ENCODE results near the gene GRIK3.

GRIK3 gene

DNA sequence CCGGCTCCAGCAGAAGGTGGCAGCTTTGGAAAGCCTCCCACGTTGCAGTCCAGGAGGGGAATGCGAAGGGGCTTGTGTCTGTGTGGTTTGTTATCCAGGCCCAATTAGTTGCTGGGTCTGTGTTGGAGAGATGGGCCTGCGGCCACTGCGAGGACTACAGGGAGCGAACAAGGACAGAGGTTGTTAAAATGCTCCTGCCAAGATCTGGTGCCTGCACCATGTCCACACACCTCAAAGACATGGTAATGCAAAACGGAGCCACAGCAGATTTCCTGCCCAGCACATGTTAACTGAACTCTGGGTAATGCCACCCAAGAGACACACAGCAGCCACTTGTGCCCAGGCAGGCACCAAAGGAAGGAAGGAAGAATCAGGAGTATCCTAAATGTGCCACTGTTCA, 18.6 kb downstream of the GRIK3 start:
- DNase-seq (ENCODE audit: low read depth in 2 of 2), result no peak

DNA sequence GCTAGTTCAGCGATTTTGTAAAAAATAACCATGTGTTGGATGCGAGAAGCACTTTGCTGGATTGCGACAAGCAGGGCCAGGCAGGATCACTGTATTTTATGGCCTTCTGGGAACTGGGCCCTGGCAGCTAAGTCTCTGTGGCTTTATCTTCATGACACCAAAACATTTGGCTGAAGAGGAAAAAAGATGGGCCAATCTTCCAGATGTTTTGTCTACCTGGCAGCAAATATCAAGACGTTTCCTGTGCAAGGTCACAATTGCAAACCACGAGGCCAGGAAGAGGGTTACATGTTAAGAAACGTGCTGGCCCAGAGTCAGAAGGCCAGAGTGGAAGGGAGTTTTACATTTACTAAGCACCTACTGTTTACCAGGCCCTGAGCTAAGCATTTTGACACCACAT, 22.1 kb downstream of the GRIK3 start:
- DNase-seq (ENCODE audit: low read depth in 2 of 2), result no peak

DNA sequence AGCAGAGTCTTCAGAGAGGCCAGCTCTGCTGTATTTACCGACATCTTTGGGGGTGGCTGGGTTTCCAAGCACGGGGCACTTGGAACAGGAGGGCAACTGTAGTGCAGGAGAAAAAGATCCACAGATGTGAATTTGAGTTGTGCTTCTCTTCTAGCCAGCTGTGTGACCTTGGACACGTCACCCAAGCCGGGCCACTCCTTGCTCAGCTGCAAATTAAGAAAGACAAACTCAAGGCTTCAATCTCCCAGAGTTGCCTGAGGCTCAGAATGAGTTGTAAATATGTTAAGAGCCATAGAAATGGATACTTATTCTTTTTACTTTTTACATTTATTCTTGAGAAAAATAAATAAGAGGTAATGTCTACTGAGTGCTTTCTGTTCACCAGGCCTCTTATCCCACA, 24.3 kb downstream of the GRIK3 start:
- no peak for DNase-seq (ENCODE audit: low read depth in 2 of 2)

DNA sequence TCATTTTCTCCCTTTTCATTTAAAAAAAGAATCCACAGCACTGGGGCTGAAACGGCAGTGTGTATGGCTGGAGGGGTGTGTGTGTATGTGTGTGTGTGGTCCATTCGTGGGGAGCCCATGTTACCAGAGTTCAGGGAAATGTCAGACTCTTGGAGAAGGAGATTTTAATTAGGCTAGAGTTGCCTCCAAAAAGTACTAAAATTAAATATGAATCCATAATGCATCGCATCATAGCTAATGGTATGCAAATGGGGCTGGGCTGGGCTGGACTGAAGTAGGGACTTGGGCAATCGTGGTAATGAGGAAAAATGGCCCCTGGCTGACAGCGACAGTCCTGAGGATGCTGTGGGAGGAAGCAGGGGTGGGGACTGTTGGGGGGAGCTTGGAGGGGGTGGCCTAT, 24.8 kb downstream of the GRIK3 start:
- no peak for DNase-seq (ENCODE audit: low read depth in 2 of 2)

DNA sequence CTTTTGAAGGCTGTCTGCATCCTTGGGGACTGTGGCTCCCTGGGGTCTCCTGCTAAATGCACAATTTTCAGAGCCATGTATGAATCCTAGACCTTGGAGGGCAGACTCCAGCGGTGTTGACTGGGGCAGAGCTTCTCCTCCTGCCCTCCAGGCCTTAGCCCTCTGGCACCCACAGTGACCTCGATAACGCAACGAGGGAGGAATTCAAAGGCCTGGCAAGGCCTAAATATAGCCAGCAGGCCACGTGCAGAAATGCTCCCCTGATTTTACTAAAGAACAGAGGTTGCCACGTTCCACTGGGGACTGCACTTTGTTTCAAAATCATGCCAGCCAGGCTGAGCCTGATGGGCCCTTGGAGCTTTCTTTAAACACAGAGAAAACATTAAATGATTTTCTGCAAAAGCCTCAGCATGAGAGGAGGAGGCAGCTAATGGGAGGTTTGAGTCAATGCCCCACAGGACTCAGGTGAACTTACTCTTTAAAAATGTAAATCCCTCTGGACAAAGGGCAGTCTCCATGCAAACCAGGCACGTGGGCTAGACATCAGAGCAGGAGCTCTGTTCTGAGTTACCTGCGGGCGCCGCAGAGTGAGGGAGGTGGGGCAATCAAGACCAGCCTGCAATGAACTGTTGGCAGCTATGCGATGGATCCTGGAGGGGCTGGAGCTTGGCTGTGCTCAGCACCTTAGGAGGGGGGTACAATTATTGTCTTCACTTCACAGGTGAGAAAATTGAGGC, 28.0 kb downstream of the GRIK3 start:
- DNase-seq (ENCODE audit: low read depth in 2 of 2), result no peak

DNA sequence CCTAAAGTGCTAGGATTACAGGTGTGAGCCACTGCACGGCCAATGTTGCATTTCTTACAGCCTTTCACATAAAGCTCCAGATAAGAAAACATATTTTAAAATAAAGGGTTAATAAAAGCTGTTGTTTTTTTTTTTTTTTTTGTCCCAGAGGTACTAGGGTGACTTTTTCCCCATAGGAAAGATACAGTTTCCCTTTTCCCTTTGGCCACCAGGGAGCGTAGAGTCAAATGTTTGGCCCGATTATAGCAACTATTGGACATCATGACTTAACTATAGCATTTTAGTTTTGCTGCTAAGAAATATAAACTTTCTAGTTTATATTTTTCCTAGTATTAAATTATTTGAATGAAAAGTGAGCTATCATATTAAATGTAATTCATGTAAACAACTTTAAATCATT, 31.4 kb downstream of the GRIK3 start:
- DNase-seq (ENCODE audit: low read depth in 2 of 2), result no peak

DNA sequence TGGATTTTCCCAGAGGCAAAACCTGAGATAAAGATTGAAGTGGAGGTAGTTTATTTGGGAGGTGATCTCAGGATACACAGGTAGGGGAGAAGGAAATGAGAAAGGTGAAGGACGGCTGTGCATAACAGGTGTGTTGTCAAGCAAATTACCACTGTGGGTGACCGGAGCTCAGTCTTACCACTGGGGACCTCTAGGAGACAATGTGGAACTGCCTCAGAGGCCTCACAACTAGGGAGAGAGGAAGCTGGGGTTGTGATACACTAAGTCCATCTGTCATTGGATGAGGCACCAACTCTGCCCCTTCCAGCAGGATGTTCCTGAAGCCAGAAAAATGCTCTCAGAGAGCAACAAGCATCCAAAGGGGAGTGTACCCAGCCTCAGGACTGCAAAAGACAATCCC, 32.6 kb downstream of the GRIK3 start:
- DNase-seq (ENCODE audit: low read depth in 2 of 2), result no peak

DNA sequence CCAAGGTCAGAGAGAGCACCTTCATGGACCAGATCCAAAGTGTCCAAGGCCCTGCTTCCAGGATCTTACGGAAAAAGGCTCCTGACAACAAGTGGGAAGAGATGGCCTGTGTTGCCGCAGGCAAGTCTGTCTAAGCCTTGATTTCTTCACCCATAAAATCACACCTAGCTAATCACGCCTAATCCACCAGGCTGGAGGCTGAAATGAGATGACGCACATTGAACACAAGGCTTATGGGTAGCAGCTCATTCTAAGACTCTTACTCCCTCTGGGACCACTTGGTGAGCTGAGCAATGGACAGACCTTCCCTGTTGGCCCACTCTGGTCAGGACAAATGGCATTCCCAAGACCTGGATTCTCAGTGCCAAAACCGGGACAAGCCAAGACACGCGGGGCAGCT, 38.2 kb downstream of the GRIK3 start:
- DNase-seq (ENCODE audit: low read depth in 2 of 2), result no peak

DNA sequence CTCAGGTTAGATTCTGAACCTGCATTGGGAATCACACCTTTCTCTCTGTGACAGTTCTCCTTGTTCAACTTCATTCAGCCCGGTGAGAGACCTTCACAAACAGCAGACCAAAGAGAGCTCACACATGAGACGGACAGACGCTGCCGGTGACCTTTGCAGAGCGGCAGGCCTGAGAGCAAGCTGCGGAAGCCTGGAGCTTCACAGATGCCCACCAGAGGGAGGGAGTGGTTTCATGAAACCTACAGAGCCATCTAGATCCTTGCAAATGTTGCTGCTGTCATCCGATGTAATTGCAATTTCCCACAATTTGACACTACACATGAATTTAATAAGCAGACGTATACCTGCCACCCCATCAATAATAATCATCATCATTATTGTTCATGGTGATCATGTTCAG, 39.4 kb downstream of the GRIK3 start:
- DNase-seq (ENCODE audit: low read depth in 2 of 2), result no peak

DNA sequence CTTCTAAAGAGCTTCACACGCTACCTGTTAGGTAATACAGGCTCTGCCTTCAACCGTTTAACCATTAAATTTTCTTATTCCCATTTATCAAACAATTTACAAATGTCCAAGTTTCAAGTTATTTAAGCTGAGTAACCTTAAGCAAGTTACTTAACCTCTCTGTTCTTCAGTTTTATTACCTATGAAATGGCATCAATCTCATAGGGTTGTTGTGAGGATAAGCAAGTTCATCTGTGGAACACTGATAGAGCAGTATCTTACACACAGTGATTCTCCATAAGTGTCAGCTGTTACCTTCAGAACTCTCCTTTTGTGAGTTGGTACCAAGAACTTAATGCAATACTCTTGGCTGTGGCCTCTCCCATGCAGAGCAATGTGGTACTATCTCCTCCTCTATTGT, 40.0 kb downstream of the GRIK3 start:
- DNase-seq (ENCODE audit: low read depth in 2 of 2), result no peak

DNA sequence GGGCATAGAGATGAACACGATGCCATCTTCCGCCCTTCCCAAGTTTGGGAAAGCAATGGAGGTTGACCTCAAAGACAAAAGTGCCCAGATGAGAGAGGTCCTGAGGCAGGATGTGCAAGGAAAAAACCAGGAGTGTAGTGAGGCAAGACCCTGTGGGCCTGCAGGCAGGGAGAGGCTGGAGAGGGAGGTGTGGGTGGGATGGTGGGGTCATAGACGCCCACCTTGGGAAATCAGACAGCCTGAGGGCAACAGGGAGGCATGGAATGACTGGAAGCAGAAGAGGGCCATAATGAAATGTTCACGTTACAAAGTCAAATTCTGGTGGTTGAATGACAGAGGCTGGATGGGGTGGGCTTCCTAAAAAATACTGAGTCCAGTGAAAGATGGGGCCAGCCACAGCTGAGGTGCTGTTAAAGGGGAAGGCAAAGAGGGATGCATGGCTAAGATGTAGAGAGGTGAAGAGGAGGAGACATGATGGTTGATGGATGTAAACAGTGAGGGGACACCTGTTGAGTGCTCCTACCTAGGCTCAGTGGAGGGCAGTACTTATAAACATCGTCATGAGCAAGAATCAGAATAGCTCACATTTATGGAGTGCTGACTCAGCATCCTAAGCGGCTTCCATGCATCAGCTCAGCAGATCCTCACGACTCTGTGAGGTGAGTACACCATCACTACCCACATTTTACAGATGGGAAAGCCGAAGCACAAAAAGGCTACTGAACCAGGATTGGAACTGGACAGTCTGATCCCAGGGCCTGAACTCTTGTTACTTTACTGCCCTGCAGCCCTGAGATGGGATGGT, 42.0 kb downstream of the GRIK3 start:
- DNase-seq (ENCODE audit: low read depth in 2 of 2), result no peak

DNA sequence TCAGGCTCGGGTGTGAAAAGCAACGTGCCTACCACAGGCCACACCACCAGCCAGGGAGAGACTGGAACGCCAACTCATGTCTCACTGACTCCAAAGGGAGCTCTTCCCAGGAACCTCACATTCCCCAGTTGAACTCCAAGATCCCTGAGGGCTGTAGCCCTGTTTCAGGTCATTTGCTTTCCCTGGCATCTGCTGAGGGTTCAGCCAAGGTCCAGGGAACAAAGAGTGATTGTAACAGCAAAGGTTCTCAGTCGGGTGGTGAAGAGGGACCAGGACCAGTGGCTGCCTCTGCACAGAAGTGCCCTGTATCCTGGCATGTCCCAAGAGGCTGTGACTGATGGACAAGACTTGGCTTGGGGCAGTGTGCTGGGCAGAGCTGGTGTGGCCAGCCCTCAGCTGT, 42.8 kb downstream of the GRIK3 start:
- no peak for DNase-seq (ENCODE audit: low read depth in 2 of 2)

DNA sequence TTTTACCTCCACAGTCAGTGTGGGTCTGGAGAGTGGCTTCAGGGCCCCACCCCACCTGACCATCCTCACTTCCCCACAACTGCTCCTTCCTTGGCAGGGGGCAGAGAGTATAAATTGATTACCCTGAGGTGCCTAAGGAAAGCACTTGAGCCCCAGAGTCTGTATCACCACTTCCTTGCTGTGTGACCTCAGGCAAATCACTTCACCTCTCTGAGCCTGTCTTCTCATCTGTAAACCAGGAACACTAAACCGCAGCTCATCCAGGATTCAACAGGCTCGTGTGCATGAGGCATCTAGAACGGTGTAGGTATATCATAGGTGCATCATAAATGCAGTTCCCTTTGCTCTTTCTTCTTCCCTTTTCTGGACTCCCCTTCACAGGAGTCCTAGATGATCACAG, 43.4 kb downstream of the GRIK3 start:
- no peak for DNase-seq (ENCODE audit: low read depth in 2 of 2)

DNA sequence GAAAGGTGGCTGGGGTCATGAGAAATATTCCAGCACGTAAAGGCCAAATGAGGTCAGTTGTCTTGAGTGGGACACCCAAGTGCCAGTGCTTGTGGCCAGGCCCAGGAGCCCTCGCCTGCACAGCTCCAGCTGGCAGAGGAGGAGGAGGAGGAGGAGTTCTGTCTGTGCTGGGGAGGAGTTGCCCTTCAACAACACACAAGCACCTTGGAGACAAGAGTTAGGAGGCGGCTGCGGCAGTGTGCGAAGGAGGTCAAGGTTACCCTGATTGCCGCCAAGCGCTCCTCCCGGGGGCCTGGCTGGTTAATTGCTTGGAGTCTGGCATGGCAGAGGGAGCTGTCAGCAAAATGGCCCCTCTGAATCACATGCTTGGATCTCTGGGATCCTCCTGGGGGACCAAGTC, 45.1 kb downstream of the GRIK3 start:
- DNase-seq (ENCODE audit: low read depth in 2 of 2), result no peak

DNA sequence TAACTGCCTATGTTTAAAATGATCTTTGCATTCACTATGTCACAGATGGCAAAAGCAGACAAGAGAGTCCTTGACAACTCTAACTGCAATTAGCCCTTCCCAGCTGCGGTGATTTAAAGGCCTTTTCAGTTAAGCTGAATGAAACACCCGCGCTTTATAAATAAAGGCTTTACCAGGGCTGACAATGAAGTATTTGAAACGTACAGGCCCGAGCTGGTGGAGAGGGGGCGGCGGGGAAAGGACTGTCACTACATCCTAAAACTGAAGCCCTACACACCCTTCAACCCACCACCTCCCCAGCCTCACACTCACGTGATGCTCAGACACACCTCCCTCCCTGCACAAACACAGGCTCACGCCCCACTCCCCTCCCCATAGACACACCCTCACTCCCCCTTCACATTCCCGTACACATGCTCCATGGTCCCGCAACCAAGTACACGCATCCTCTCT, 45.5 kb downstream of the GRIK3 start:
- no peak for DNase-seq (ENCODE audit: low read depth in 2 of 2)

DNA sequence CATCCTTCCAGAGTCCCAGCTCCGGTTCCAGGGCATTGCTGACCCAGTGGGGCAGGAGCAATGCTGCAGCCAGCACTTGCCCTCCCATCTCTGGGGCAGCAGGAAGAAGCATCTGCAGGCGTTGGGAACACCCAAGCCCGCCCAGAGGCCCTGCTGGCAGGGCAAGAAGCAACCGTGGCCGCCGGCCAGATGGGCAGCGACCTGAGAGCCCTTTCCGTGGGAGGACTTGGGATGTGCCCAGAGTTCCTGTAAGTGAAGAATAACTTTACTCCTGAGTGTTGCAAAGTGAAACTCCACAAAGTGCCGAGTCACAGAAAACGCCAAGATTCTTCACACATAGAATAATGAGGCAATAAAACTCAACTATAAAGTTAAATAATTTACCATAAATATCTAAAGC, 46.0 kb downstream of the GRIK3 start:
- DNase-seq (ENCODE audit: low read depth in 2 of 2), result no peak

DNA sequence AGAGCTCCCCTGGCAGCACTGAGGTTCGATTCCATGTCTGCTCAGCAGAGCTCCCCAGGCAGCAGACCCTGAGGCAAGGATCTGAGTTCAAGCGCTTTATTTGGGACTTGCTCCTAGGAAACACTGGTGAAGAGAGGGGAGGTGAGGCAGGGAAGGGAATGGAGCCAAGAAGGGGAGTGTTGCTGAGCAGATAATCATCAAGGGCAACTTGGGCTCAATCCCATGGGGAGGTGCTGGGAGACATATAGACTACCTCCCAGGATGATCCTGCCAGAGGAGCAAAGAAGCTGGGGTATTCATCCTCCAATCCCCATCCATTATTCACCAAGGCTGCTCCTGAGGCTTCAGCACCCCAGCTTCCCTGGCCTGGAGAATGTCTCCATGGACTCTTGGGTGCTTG, 47.0 kb downstream of the GRIK3 start:
- DNase-seq (ENCODE audit: low read depth in 2 of 2), result no peak

DNA sequence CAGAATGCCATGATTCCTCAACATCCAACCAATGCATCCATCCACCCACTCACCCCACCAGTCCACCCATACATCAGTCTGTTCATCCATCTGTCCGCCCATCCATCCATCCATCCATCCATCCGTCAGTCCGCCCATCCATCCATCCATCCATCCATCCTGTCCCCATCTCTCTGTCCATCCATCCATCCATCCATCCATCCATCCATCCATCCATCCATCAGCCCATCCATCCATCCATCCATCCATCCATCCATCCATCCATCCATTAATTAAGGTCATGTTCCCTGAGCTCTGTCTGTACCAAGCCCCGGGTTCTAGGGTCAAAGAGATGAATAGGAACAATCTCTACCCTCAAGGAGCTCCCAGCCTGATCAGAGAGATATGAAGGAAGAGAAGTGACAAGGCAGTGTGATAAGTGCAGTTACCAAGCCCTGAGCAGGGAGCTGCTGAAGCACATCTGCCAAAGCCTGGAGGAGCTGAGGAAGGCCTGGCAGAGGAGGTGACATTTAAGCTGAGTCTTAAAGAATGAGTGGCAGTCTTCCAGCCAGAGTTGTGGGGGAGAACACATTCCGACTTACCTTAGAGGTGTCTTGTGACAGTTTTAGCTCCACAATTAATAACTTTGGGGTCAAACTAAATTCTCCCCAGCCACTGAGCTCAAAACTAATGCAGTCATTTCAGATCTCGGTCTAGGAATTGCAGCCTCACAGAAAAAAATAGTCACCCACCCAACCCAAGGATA, 47.9 kb downstream of the GRIK3 start:
- DNase-seq (ENCODE audit: low read depth in 2 of 2), result no peak

DNA sequence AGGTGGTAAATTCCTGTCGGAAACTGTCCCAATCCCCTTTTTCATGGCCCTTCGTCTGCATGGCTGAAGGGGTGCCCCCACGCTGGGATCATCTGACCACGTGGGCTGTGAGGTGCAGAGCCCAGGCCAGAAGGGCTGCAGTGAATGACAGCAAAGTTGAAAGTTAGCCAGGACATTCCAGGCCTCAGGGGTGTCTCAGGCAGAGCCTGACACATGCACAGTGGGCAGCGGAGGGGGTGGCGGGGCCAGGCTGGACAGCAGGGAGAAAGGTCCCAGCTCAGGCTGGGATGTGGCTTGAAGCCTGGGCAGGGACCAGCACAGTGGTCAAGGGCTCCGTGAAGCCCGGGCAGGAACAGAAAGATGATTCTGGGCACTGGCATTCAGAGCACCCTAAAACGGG, 49.6 kb downstream of the GRIK3 start:
- no peak for DNase-seq (ENCODE audit: low read depth in 2 of 2)

DNA sequence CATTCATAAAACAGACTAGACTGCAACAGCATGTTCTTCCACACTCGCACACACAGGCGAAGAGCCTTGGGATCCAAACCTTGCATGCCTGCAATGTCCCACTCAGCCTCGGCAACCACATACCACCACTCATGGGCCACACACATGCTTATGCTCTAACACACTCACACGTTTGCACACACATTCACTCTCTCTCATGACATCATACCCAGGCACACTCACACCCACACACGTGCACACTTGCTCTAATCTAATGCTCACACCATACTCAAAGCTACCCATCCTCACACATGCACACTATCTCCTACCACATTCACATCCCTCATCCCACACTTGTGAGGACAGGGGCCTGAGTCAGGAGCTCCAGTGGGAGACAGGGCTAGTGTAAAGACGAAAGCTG, 50.3 kb downstream of the GRIK3 start:
- DNase-seq (ENCODE audit: low read depth in 2 of 2), result no peak

DNA sequence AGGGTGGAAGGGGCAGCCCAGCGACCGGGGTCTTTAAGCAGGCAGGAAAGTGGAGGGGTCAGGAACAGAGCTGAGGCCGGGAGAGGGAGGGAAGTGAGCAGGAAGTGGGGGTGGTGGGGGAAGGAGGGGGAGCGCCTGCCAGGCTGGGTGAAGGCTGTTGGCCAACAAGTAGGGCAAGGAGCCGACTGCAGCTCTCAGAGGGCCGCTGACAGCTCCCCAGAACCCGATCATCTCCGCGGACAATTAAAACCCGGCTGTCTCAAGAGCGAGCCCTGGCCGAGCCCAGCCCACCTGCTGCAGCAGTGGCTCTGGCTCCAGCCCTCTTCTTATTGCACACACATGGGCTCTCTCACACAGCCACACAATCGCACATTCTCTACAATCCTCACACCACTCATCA, 51.6 kb downstream of the GRIK3 start:
- no peak for DNase-seq (ENCODE audit: low read depth in 2 of 2)

DNA sequence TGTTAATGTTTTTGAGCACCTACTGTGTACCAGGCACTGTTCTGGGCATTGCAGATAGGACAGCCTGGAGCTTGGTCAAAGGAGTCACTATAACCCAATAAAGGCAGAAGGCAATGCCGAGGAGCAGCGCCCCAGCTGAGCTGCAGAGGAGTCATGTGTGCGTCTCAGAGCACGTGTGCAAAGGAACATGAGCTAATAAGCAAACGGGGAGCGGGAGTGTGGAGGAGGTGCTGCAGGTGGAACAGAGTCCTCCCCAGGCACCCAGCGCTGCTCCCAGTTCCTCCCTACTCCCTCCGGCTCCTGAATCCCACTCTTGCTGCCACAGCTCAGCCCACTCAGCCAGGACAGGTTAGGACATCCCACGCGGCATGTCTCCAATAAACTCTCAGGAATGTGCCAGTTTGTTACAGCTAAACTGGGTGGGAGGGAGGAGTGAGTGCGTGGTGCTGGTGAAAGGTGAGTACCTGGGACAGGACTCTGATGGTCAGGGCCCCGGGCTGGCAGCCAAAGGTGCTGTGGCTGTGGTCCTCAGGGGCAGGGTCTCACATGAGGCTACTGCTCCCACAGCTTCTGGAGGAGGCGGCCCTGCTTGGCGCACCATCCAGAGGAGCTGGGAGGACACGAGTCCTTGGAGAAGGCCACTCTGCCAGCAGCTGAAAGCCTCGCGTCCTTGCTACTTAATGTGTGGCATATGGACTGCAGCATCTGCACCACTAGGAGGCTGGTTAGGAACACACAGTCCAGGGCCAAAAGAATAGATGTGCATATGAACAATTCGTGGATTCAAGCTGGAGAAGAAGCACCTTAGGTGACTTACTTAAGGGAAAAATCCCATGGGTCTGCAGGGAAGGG, 52.3 kb downstream of the GRIK3 start:
- no peak for DNase-seq (ENCODE audit: low read depth in 2 of 2)
